H1 (cell line): Measurements from ENCODE around the gene PEAK3. TPM values are rescaled to one million over a fixed set of nuclear protein-coding genes. Genes with fewer than 3 reads are reported as not detected.

Experiments
- CTCF ChIA-PET: fragments of 300-600 bp; sonication (Branson Sonifier 250); formaldehyde crosslinking; loops from one replicate; lab custom pipeline; 2021; ENCODE audit not compliant: partially characterized antibody; lab: Charles Lee
- POLR2A ChIA-PET: fragments of 300-600 bp; sonication (Branson Sonifier 250); formaldehyde crosslinking; loops from one replicate; lab custom pipeline; 2021; ENCODE audit warnings: inconsistent platforms; ENCODE audit not compliant: partially characterized antibody; lab: Charles Lee
- DNase-seq, 2 experiments: peaks; one replicate each; pipeline versions ENCODE4 v3.0.0 to v3.0.0-alpha.2; 2010 to 2022; ENCODE audit warnings: low spot score in 2 of 2, low read depth in 1 of 2, mixed read lengths in 1 of 2
- FAIRE-seq: peaks from 2 replicates; lab custom pipeline; 2011; peaks lifted over from hg19 to GRCh38; lab: Jason Lieb, UNC
- H2AFZ ChIP-seq: 2 replicates; pipeline ENCODE4 v1.8.1; 2012; ENCODE audit warnings: low read length, inconsistent platforms
- H2AK5ac ChIP-seq: 2 replicates; pipeline ENCODE4 v1.6.1; 2013; ENCODE audit warnings: low read depth, low read length
- H2BK120ac ChIP-seq: replicated peaks from 2 replicates; pipeline ENCODE3; 2013; ENCODE audit warnings: low read depth, low read length, inconsistent platforms
- H2BK12ac ChIP-seq: 2 replicates; pipeline ENCODE4 v1.6.1; 2013; ENCODE audit warnings: low read depth, low read length
- H2BK15ac ChIP-seq: 2 replicates; pipeline ENCODE4 v1.6.1; 2013; ENCODE audit warnings: low read length
- H2BK20ac ChIP-seq: 2 replicates; pipeline ENCODE4 v1.6.1; 2013; ENCODE audit warnings: low read length
- H2BK5ac ChIP-seq: 2 replicates; pipeline ENCODE4 v1.6.1; 2013; ENCODE audit warnings: low read depth, low read length
- H3K14ac ChIP-seq: 2 replicates; pipeline ENCODE4 v1.6.1; 2013; ENCODE audit warnings: inconsistent platforms; ENCODE audit not compliant: insufficient read length
- H3K18ac ChIP-seq: 2 replicates; pipeline ENCODE4 v1.6.1; 2013; ENCODE audit warnings: low read length; ENCODE audit errors: extremely low read depth
- H3K23ac ChIP-seq: 2 replicates; pipeline ENCODE4 v1.6.1; 2013; ENCODE audit warnings: inconsistent platforms; ENCODE audit not compliant: insufficient read length
- H3K23me2 ChIP-seq: 2 replicates; pipeline ENCODE4 v1.6.1; 2013; ENCODE audit warnings: low read depth, low read length
- H3K27ac ChIP-seq: 2 replicates; pipeline ENCODE4 v1.6.1; 2011; ENCODE audit warnings: low read depth, low read length, inconsistent platforms
- H3K27me3 ChIP-seq, 4 experiments: replicated peaks in 1 of 4; 1 replicate in 1 of 4; 2 replicates in 3 of 4; pipeline versions ENCODE4 v1.6.1 to v1.8.1; 2011 to 2013; ENCODE audit warnings: low read length in 3 of 4, mild to moderate bottlenecking in 3 of 4, inconsistent platforms in 2 of 4, mixed read lengths in 2 of 4, moderate library complexity in 1 of 4; ENCODE audit not compliant: control insufficient read depth in 3 of 4, insufficient read depth in 3 of 4; ENCODE audit errors: extremely low read depth in 1 of 4
- H3K36me3 ChIP-seq, 4 experiments: 2 replicates each; pipeline versions ENCODE4 v1.6.1 to v1.8.1; 2011 to 2013; ENCODE audit warnings: mild to moderate bottlenecking in 4 of 4, low read length in 3 of 4, moderate library complexity in 2 of 4, control low read depth in 1 of 4, inconsistent platforms in 1 of 4; ENCODE audit not compliant: insufficient read depth in 4 of 4, control insufficient read depth in 2 of 4
- H3K4ac ChIP-seq: replicated peaks from 2 replicates; pipeline ENCODE3; 2013; ENCODE audit warnings: low read length, low read depth, mixed read lengths, inconsistent platforms; ENCODE audit not compliant: insufficient read length
- H3K4me1 ChIP-seq, 4 experiments: replicated peaks in 1 of 4; 1 replicate in 1 of 4; 2 replicates in 3 of 4; pipeline versions ENCODE4 v1.6.1 to v1.8.1; 2011 to 2013; ENCODE audit warnings: low read length in 3 of 4, inconsistent platforms in 2 of 4, mixed read lengths in 1 of 4; ENCODE audit not compliant: insufficient read depth in 4 of 4, control insufficient read depth in 3 of 4
- H3K4me2 ChIP-seq, 2 experiments: 2 replicates each; pipeline versions ENCODE4 v1.6.1 to v1.8.1; 2011 to 2013; ENCODE audit warnings: low read depth in 2 of 2, low read length in 2 of 2, control low read depth in 1 of 2, inconsistent platforms in 1 of 2, mild to moderate bottlenecking in 1 of 2; ENCODE audit not compliant: insufficient read depth in 1 of 2
- H3K4me3 ChIP-seq, 4 experiments: fragments of 200-600, 300-600 bp in 1 of 4; sonication (generic), shearing (Covaris generic), sonication (Bioruptor Twin) in 1 of 4; 2 replicates each; pipeline versions ENCODE4 v1.5.1 to v1.8.1; 2011 to 2016; ENCODE audit warnings: low read length in 4 of 4, low read depth in 3 of 4, control low read depth in 2 of 4, inconsistent platforms in 2 of 4, mild to moderate bottlenecking in 2 of 4, mixed read lengths in 1 of 4, moderate library complexity in 1 of 4; ENCODE audit not compliant: insufficient read depth in 2 of 4; ENCODE audit errors: extremely low read depth in 1 of 4
- H3K56ac ChIP-seq: replicated peaks from 2 replicates; pipeline ENCODE3; 2013; ENCODE audit warnings: low read depth, mild to moderate bottlenecking, mixed read lengths, low read length, inconsistent platforms; ENCODE audit not compliant: insufficient read length
- H3K79me1 ChIP-seq: 2 replicates; pipeline ENCODE4 v1.6.1; 2013; ENCODE audit warnings: low read depth, low read length, control low read depth
- H3K79me2 ChIP-seq, 2 experiments: 2 replicates each; pipeline versions ENCODE4 v1.6.1 to v1.8.1; 2012 to 2013; ENCODE audit warnings: low read length in 2 of 2, mild to moderate bottlenecking in 2 of 2, inconsistent platforms in 1 of 2; ENCODE audit not compliant: insufficient read depth in 2 of 2, control insufficient read depth in 1 of 2
- H3K9ac ChIP-seq, 4 experiments: replicated peaks in 1 of 4; 1 replicate in 1 of 4; 2 replicates in 3 of 4; pipeline versions ENCODE4 v1.6.1 to v1.8.1; 2011 to 2013; ENCODE audit warnings: low read depth in 3 of 4, low read length in 3 of 4, control low read depth in 2 of 4, mild to moderate bottlenecking in 2 of 4, moderate library complexity in 2 of 4, inconsistent platforms in 1 of 4; ENCODE audit errors: extremely low read depth in 1 of 4
- H3K9me3 ChIP-seq, 2 experiments: 2 replicates each; pipeline versions ENCODE4 v1.6.1 to v1.8.1; 2012 to 2013; ENCODE audit warnings: mild to moderate bottlenecking in 2 of 2, moderate library complexity in 2 of 2, control low read depth in 1 of 2, inconsistent platforms in 1 of 2, low read depth in 1 of 2, low read length in 1 of 2, mixed read lengths in 1 of 2; ENCODE audit not compliant: insufficient read depth in 2 of 2
- H4K20me1 ChIP-seq, 2 experiments: replicated peaks in 1 of 2; 2 replicates each; pipeline versions ENCODE3 to v1.8.1; 2011 to 2013; ENCODE audit warnings: inconsistent platforms in 2 of 2, low read length in 2 of 2, mild to moderate bottlenecking in 1 of 2; ENCODE audit not compliant: insufficient read depth in 2 of 2, control insufficient read depth in 1 of 2
- H4K5ac ChIP-seq: 2 replicates; pipeline ENCODE4 v1.6.1; 2013; ENCODE audit warnings: low read length, low read depth, mixed read lengths, inconsistent platforms; ENCODE audit not compliant: insufficient read length
- H4K8ac ChIP-seq: 2 replicates; pipeline ENCODE4 v1.8.0; 2013; ENCODE audit warnings: mild to moderate bottlenecking, moderate library complexity, low read length, inconsistent platforms; ENCODE audit not compliant: insufficient read depth; ENCODE audit errors: extremely low read depth
- H4K91ac ChIP-seq: replicated peaks from 2 replicates; pipeline ENCODE3; 2013; ENCODE audit warnings: low read length, mixed read lengths, inconsistent platforms; ENCODE audit not compliant: insufficient read length
- ASH2L ChIP-seq: fragments of 200-600, 300-600 bp; sonication (generic); IDR thresholded peaks from one replicate; pipeline ENCODE4 v1.7.1; 2017; ENCODE audit warnings: low read length
- ATF3 ChIP-seq: IDR thresholded peaks from 2 replicates; pipeline ENCODE4 v1.6.1; 2011; ENCODE audit warnings: low read depth, mild to moderate bottlenecking, low read length; ENCODE audit not compliant: insufficient read depth
- BACH1 ChIP-seq: IDR thresholded peaks from 2 replicates; pipeline ENCODE4 v1.6.1; 2012; ENCODE audit warnings: low read length, improper control_type of control experiment
- BRCA1 ChIP-seq: IDR thresholded peaks from 2 replicates; pipeline ENCODE4 v1.6.1; 2012; ENCODE audit warnings: low read depth, low read length, improper control_type of control experiment
- E2F6 ChIP-seq: IDR thresholded peaks from 2 replicates; pipeline ENCODE4 v1.6.1; 2012; ENCODE audit warnings: inconsistent platforms
- GABPA ChIP-seq: IDR thresholded peaks from 2 replicates; pipeline ENCODE4 v1.6.1; 2011; ENCODE audit warnings: mild to moderate bottlenecking, low read length, moderate library complexity, borderline replicate concordance; ENCODE audit not compliant: insufficient read depth
- SIX5 ChIP-seq: IDR thresholded peaks from 2 replicates; pipeline ENCODE4 v1.6.1; 2011; ENCODE audit warnings: mild to moderate bottlenecking, low read depth, low read length
- SP2 ChIP-seq: IDR thresholded peaks from 2 replicates; pipeline ENCODE4 v1.6.1; 2012; ENCODE audit warnings: mild to moderate bottlenecking, low read length, inconsistent platforms
- SRF ChIP-seq: IDR thresholded peaks from 2 replicates; pipeline ENCODE4 v1.6.1; 2011; ENCODE audit warnings: mild to moderate bottlenecking, low read depth, low read length, moderate library complexity
- TAF7 ChIP-seq: optimal IDR thresholded peaks from 2 replicates; pipeline ENCODE3; 2011; ENCODE audit warnings: low read depth, mild to moderate bottlenecking, inconsistent platforms, low read length, moderate library complexity, borderline replicate concordance
- TBP ChIP-seq: IDR thresholded peaks from 2 replicates; pipeline ENCODE4 v1.6.1; 2011; ENCODE audit warnings: low read depth, low read length, improper control_type of control experiment
- YY1 ChIP-seq: IDR thresholded peaks from 2 replicates; pipeline ENCODE4 v1.6.1; 2011; ENCODE audit warnings: low read depth, mild to moderate bottlenecking, low read length
- WGBS, 2 experiments: shearing (Covaris generic) in 1 of 2; methylation state at CpG; one replicate each; pipeline versions ENCODE4 v1.1.6 to v1.1.7; 2013 to 2015; ENCODE audit warnings: low lambda C conversion rate in 2 of 2, mixed read lengths in 2 of 2, inconsistent platforms in 1 of 2, low coverage in 1 of 2, missing lambda C conversion rate in 1 of 2; ENCODE audit not compliant: insufficient replicate concordance in 2 of 2, insufficient coverage in 1 of 2, insufficient read length in 1 of 2; ENCODE audit errors: extremely low coverage in 1 of 2, missing lambda C conversion rate in 1 of 2; 5-methylcytosine and 5-hydroxymethylcytosine counted together
- polyA plus RNA-seq, 7 experiments: library from polyadenylated mRNA; depleted of rRNA in 3 of 7; stranded (reverse) in 5 of 7; unstranded in 2 of 7; fragments of >200 nt in 5 of 7; fragments of 200-250 nt in 2 of 7; gene quantifications; 1 replicate in 5 of 7; 2 replicates in 1 of 7; 4 replicates in 1 of 7; pipeline versions ENCODE4 v1.2.1 to v1.2.3, GENCODE V29; 2011 to 2013; ENCODE audit warnings: missing spikeins in 2 of 7, mixed read lengths in 2 of 7
- total RNA-seq: library from RNA; stranded (reverse); fragmentation: NEBNext Ultra II Directional; extraction: Animal tissue kit (Norgen Biotek cat#: 25700); gene quantifications from 2 replicates; pipeline ENCODE4 v1.2.1, GENCODE V29; 2021

The PEAK3 gene
- total and polyA plus RNA-seq, 2 of the 8 experiments (the other 6 are each of a cell fraction or from before 2014, with no cell fraction given) = not detected

- Histone ChIP-seq H3K79me2 (peaks cover 0 to 6% of the 10 kb centered on the region in 2 experiments; a peak in 1 of 4 replicates), H3K56ac (no peak overlapping the region), H4K5ac (no peak overlapping the region), H4K91ac (no peak overlapping the region), H3K18ac (no peak overlapping the region), H3K4ac (no peak overlapping the region), H2BK15ac (no peak overlapping the region), H2BK12ac (no peak overlapping the region), H3K4me3 (no peak overlapping the region), H3K14ac (no peak overlapping the region), H3K36me3 (peaks cover 0 to 11% (median 5%) of the 10 kb centered on the region in 4 experiments; a peak in 6 of 8 replicates), H3K27ac (no peak overlapping the region), H2AK5ac (no peak overlapping the region), H3K4me1 (no peaks in the 10 kb centered on the region), H2AFZ (no peak overlapping the region), H3K79me1 (peaks cover 3% of the 10 kb centered on the region; the same call in 1 of the 2 replicates), H2BK5ac (no peak overlapping the region), H3K23me2 (no peaks in the 10 kb centered on the region), H3K27me3 (no peaks in the 10 kb centered on the region), H4K8ac (peak overlapping the region; percentile 51; the same call in 1 of the 2 replicates), H3K9me3 (no peaks in the 10 kb centered on the region), H2BK20ac (no peak overlapping the region), H3K9ac (no peak overlapping the region), H4K20me1 (peaks cover 0 to 4% of the 10 kb centered on the region in 2 experiments), H3K23ac (no peak overlapping the region), H3K4me2 (no peak overlapping the region), H2BK120ac (no peak overlapping the region)
- POLR2A ChIA-PET = interaction anchor here (0.6 to 2.3 kb wide), 10 partner anchors 8 to 163 kb away, joined by 3 to 9 read pairs (median 3); no protein-coding TSS in a partner anchor
- WGBS, 2 experiments = 86% methylated on average over 31 of the region's 39 CpGs; no CpG with 5 or more reads in 1 of the 2 experiments
- CTCF ChIA-PET = interaction anchor here (1.0 to 1.7 kb wide), 6 partner anchors 10 to 86 kb away, joined by 3 to 10 read pairs (median 4); partner anchors contain the start of gene PLEKHJ1
- DNase-seq (no peak), FAIRE-seq (no peak)
- TF ChIP-seq SIX5 = no peak
- no peak for TF ChIP-seq BRCA1
- no peak for TF ChIP-seq E2F6
- no peak for TF ChIP-seq SP2
- TF ChIP-seq YY1 = no peak
- no peak for TF ChIP-seq ASH2L
- TF ChIP-seq BACH1 = no peak
- no peak for TF ChIP-seq TBP
- no peak for TF ChIP-seq SRF
- no peak for TF ChIP-seq ATF3
- no peak for TF ChIP-seq GABPA
- no peak for TF ChIP-seq TAF7
These were observed 39.7 kb upstream of the PEAK3 start for GRCh38 chr19:2321565-2322283.
